ENCODE measurements around the gene ADGRG6. TPM values are rescaled to one million over a fixed set of nuclear protein-coding genes. Genes with fewer than 3 reads are reported as not detected.

Gene ADGRG6
- total RNA-seq, 1 experiment from 2014 or later, result 98.7 TPM

DNA sequence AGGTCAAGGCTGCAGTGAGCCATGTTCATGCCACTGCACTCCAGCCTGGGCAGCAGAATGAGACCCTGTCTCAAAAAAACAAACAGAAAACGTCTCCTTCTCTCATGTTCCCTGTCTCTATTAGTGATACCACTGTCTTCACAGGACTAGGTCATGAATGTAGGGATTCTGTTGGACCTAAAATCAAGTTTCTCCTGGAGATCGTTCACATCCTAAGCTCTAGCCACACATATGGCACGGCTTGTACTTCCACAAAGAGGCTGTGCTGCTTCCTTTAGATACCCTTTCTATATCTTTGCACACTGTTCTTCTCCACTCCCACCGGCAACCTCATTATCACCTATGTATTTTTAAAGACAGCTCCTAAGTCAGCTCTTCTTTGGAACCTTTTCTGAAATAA lies 96.5 kb downstream of the ADGRG6 start:
- Mint-ChIP-seq H3K36me3 (ENCODE audit: insufficient read depth, unreplicated experiment) (peaks cover 64% of the 10 kb centered on the region), H3K9me3 (ENCODE audit: unreplicated experiment) (no peaks in the 10 kb centered on the region), H3K4me1 (ENCODE audit: low read depth, unreplicated experiment) (no peaks in the 10 kb centered on the region), H3K27me3 (ENCODE audit: insufficient read depth, unreplicated experiment) (no peaks in the 10 kb centered on the region), H3K4me3 (ENCODE audit: unreplicated experiment) (no peak overlapping the region), H3K27ac (ENCODE audit: unreplicated experiment) (no peak overlapping the region)
- DNase-seq, result no peak
- Histone ChIP-seq H3K4me1 (no peaks in the 10 kb centered on the region), H3K27me3 (replicated peaks; ENCODE audit: control insufficient read depth, insufficient read depth, low read length) (no peaks in the 10 kb centered on the region), H3K4me3 (ENCODE audit: low read depth, low read length) (no peak overlapping the region), H3K9me3 (no peaks in the 10 kb centered on the region), H3K36me3 (ENCODE audit: control insufficient read depth, insufficient read depth, low read length) (no peaks in the 10 kb centered on the region)
- ChIA-PET CTCF (no interaction called here), POLR2A (no interaction called here)
- TF ChIP-seq, protein P1, sequence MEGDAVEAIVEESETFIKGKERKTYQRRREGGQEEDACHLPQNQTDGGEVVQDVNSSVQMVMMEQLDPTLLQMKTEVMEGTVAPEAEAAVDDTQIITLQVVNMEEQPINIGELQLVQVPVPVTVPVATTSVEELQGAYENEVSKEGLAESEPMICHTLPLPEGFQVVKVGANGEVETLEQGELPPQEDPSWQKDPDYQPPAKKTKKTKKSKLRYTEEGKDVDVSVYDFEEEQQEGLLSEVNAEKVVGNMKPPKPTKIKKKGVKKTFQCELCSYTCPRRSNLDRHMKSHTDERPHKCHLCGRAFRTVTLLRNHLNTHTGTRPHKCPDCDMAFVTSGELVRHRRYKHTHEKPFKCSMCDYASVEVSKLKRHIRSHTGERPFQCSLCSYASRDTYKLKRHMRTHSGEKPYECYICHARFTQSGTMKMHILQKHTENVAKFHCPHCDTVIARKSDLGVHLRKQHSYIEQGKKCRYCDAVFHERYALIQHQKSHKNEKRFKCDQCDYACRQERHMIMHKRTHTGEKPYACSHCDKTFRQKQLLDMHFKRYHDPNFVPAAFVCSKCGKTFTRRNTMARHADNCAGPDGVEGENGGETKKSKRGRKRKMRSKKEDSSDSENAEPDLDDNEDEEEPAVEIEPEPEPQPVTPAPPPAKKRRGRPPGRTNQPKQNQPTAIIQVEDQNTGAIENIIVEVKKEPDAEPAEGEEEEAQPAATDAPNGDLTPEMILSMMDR (IDR thresholded peaks at IDR 0.05; ENCODE audit: insufficient read depth in 1 of 2, low read depth in 1 of 2, low read length in 1 of 2, severe bottlenecking in 1 of 2, unreplicated experiment in 1 of 2), result no peak
- no TSS peak for BruUV-seq (replicated peaks)
- intact Hi-C loops (cut with micrococcal nuclease; ENCODE audit: unreplicated experiment), result no loop called here

DNA sequence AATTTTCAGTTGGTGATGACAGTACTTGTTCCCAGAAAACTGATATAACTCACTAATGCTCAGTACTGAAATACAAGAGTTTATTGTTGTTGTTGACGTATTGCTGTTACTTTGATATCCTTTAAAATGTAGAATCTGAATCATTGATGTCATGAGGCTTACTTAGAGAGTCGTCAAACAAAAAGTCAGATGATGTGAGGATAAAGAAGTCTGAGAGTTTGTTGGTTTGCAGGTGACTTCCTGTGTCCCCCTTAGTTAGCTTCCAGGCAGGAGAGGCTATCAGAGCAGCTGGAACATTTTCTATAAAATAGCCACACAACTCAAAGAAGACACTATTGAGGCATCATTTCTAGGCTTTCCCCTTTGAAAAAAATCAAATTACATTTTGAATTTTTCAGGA lies 97.9 kb downstream of the ADGRG6 start:
- intact Hi-C loops (cut with micrococcal nuclease; ENCODE audit: unreplicated experiment), result no loop called here
- no peak overlapping the region for H3K27ac Mint-ChIP-seq (ENCODE audit: unreplicated experiment)
- POLR2A ChIA-PET, result no interaction called here
- Histone ChIP-seq H3K9me3 (no peaks in the 10 kb centered on the region), H3K27me3 (replicated peaks; ENCODE audit: control insufficient read depth, insufficient read depth, low read length) (no peaks in the 10 kb centered on the region), H3K4me1 (no peaks in the 10 kb centered on the region), H3K4me3 (ENCODE audit: low read depth, low read length) (no peak overlapping the region), H3K36me3 (ENCODE audit: control insufficient read depth, insufficient read depth, low read length) (no peaks in the 10 kb centered on the region; the same call in 1 of the 2 replicates)
- peaks cover 1% of the 10 kb centered on the region for H3K4me1 Mint-ChIP-seq (ENCODE audit: low read depth, unreplicated experiment)
- no peak for DNase-seq
- peaks cover 69% of the 10 kb centered on the region for H3K36me3 Mint-ChIP-seq (ENCODE audit: insufficient read depth, unreplicated experiment)
- no TSS peak for BruUV-seq (replicated peaks)
- no peaks in the 10 kb centered on the region for H3K27me3 Mint-ChIP-seq (ENCODE audit: insufficient read depth, unreplicated experiment)
- H3K9me3 Mint-ChIP-seq (ENCODE audit: unreplicated experiment), result no peaks in the 10 kb centered on the region
- TF ChIP-seq, protein P1 (IDR thresholded peaks at IDR 0.05; ENCODE audit: insufficient read depth in 1 of 2, low read depth in 1 of 2, low read length in 1 of 2, severe bottlenecking in 1 of 2, unreplicated experiment in 1 of 2), result no peak
- no peak overlapping the region for H3K4me3 Mint-ChIP-seq (ENCODE audit: unreplicated experiment)
- CTCF ChIA-PET, result no interaction called here

- H3K9me3 ChIP-seq, result no peaks in the 10 kb centered on the region
Observed at GRCh38 chr6:142400495-142400894, 98.7 kb downstream of the ADGRG6 start.

More at GRCh38 chr6:142400495-142400894, 98.7 kb downstream of the ADGRG6 start:
- ChIA-PET CTCF (no interaction called here), POLR2A (no interaction called here)
- no peak overlapping the region for H3K27ac Mint-ChIP-seq (ENCODE audit: unreplicated experiment)
- H3K4me3 ChIP-seq (ENCODE audit: low read depth, low read length), result no peak overlapping the region
- no peak for DNase-seq
- no peaks in the 10 kb centered on the region for H3K27me3 ChIP-seq (replicated peaks; ENCODE audit: control insufficient read depth, insufficient read depth, low read length)
- H3K4me3 Mint-ChIP-seq (ENCODE audit: unreplicated experiment), result no peak overlapping the region
- H3K4me1 Mint-ChIP-seq (ENCODE audit: low read depth, unreplicated experiment), result peaks cover 9% of the 10 kb centered on the region
- no TSS peak for BruUV-seq (replicated peaks)
- no peaks in the 10 kb centered on the region for H3K27me3 Mint-ChIP-seq (ENCODE audit: insufficient read depth, unreplicated experiment)
- intact Hi-C loops (cut with micrococcal nuclease; ENCODE audit: unreplicated experiment), result no loop called here
- TF ChIP-seq, protein P1 (IDR thresholded peaks at IDR 0.05; ENCODE audit: insufficient read depth in 1 of 2, low read depth in 1 of 2, low read length in 1 of 2, severe bottlenecking in 1 of 2, unreplicated experiment in 1 of 2), result no peak
- no peaks in the 10 kb centered on the region for H3K9me3 Mint-ChIP-seq (ENCODE audit: unreplicated experiment)
- H3K36me3 Mint-ChIP-seq (ENCODE audit: insufficient read depth, unreplicated experiment), result peaks cover 71% of the 10 kb centered on the region
- no peaks in the 10 kb centered on the region; the same call in 1 of the 2 replicates for H3K36me3 ChIP-seq (ENCODE audit: control insufficient read depth, insufficient read depth, low read length)
- no peaks in the 10 kb centered on the region for H3K4me1 ChIP-seq

All from Caco-2 (cell line).